ENCODE results near the gene RHPN2. TPM values are rescaled to one million over a fixed set of nuclear protein-coding genes. Genes with fewer than 3 reads are reported as not detected.

RHPN2 gene
- total and polyA plus RNA-seq, 2 of the 8 experiments (the other 6 are each of a cell fraction or from before 2014, with no cell fraction given): 22.8 to 31.1 TPM

DNA sequence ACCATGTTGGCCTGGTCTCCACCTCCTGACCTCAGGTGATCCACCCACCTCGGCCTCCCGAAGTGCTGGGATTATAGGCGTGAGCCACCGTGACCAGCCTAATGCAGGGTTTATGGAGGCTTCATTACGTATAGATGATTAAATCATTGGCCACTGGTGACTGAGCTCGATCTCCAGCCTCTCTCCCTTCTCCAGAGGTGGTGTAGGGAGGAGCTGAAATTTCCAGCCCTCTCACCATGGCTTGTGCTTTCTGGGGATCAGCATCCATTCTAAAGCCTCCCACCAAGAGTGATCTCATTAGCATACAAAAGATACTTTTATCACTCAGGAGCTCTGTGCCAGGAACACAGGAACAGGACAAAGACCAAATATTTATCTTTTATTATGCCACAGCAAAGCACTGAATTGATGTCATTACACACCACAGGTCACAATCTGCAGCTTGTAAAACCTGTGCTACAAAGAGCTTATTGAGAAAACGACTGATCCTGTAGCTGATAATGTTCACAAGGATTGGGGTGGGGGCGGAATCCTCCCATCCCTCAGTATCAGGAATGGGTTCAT is 32.4 kb downstream of the RHPN2 start (continued):
- TF ChIP-seq, protein P1, sequence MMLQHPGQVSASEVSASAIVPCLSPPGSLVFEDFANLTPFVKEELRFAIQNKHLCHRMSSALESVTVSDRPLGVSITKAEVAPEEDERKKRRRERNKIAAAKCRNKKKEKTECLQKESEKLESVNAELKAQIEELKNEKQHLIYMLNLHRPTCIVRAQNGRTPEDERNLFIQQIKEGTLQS (IDR thresholded peaks at IDR 0.05; ENCODE audit: insufficient read depth, low read depth, low read length): no peak
- TF ChIP-seq EGR1 (IDR thresholded peaks at IDR 0.05; ENCODE audit: borderline replicate concordance, low read depth, low read length) (no peak), SUZ12 (IDR thresholded peaks at IDR 0.05; ENCODE audit: low read length) (no peak), POU5F1 (IDR thresholded peaks at IDR 0.05; ENCODE audit: low read depth, low read length) (peak; percentile 71), CHD1 (IDR thresholded peaks at IDR 0.05; ENCODE audit: low read depth, low read length) (no peak), TCF12 (IDR thresholded peaks at IDR 0.05; ENCODE audit: low read depth, low read length) (no peak), HDAC2 (IDR thresholded peaks at IDR 0.05; ENCODE audit: borderline replicate concordance in 1 of 2, low read depth in 2 of 2, low read length in 2 of 2) (peak in 1 of 2 experiments; percentile 80; a peak in 1 of 4 replicates), TAF1 (IDR thresholded peaks at IDR 0.05; ENCODE audit: low read depth, low read length) (no peak), KDM4A (IDR thresholded peaks at IDR 0.05; ENCODE audit: low read depth, low read length, severe bottlenecking) (no peak), BACH1 (IDR thresholded peaks at IDR 0.05; ENCODE audit: low read length) (no peak), NANOG (IDR thresholded peaks at IDR 0.05; ENCODE audit: insufficient read depth, low read depth, low read length, poor library complexity, severe bottlenecking) (peak; percentile 80), YY1 (IDR thresholded peaks at IDR 0.05; ENCODE audit: low read depth, low read length) (no peak), JUND (IDR thresholded peaks at IDR 0.05; ENCODE audit: low read length) (no peak), SIRT6 (IDR thresholded peaks at IDR 0.05; ENCODE audit: low read length) (no peak)
